HG02610 (cell line): ENCODE results near the gene CFAP119.

Source experiments
- ATAC-seq: cut with Tn5 transposase; IDR thresholded peaks from one replicate; pipeline ENCODE4 v1.9.1; 2021; ENCODE audit warnings: mild to moderate bottlenecking, moderate library complexity; ENCODE audit not compliant: unreplicated experiment

CFAP119 gene

DNA sequence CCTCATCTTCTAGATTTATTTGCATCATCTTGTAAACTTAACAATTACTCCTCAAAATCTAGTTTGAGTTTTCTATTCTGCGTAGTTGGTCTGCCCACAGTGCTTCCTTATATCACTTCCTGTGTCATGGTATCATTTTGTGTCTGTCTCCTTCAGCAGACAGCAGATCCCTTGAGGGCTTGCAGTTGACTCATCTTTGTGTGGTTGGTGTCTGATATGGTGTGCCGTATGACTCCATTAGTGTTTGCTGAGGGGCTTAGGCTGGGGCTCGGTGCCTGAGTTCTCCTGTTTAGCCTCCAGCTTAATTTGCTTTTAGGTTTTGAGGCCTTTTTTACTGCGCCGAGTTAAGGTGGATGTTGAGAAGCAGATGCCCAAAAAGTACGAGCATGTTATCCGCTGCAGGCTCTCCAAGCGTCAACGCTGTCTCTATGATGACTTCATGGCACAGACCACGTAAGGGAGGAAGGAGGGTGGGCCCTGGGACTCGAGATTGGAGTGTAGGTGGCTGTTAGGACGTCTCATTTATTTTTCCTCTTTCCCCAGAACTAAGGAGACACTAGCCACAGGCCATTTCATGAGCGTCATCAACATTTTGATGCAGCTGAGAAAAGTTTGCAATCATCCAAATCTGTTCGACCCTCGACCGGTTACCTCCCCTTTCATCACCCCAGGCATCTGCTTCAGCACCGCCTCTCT is 46.0 kb downstream of the CFAP119 start:
- ATAC-seq: no peak

- ATAC-seq: no peak
These were observed 50.1 kb downstream of the CFAP119 start for GRCh38 chr16:30711712-30712111.

- ATAC-seq: no peak
These were observed 50.9 kb downstream of the CFAP119 start for GRCh38 chr16:30710971-30711370.
